IMR-90 (cell line): ENCODE measurements around the gene ARHGAP23. TPM values are rescaled to one million over a fixed set of nuclear protein-coding genes. Genes with fewer than 3 reads are reported as not detected.

ENCODE experiments used
- ATAC-seq: fragments of 200-7000 bp; cut with Tn5 transposase; 2 replicates; pipeline ENCODE4 v1.9.1; 2020; ENCODE audit warnings: low read depth, mild to moderate bottlenecking, moderate library complexity
- BruUV-seq: library from RNA; stranded (reverse); fragments of 400-500 nt; replicated peaks from 2 replicates; lab custom pipeline; 2021; lab: Mats Ljungman, UMichigan
- CTCF ChIA-PET: fragments of 300-600 bp; formaldehyde crosslinking; extraction: SDS; loops from one replicate; lab custom pipeline; 2021; ENCODE audit warnings: antibody characterized with exemption; lab: Yijun Ruan, JAX
- POLR2A ChIA-PET: fragments of 300-600 bp; sonication (Branson Sonifier 250); formaldehyde crosslinking; loops from one replicate; lab custom pipeline; 2022; ENCODE audit warnings: antibody characterized with exemption; ENCODE audit not compliant: unreplicated experiment; lab: Charles Lee
- DNase-seq: peaks from one replicate; pipeline ENCODE4 v3.0.0; 2013
- H2AFZ ChIP-seq: replicated peaks from 2 replicates; pipeline ENCODE3; 2013; ENCODE audit warnings: low read length, mild to moderate bottlenecking; ENCODE audit not compliant: poor library complexity
- H2AK5ac ChIP-seq: 2 replicates; pipeline ENCODE4 v1.6.1; 2013; ENCODE audit warnings: low read depth, low read length, inconsistent platforms
- H2AK9ac ChIP-seq: replicated peaks from 2 replicates; pipeline ENCODE3; 2013; ENCODE audit warnings: mild to moderate bottlenecking, low read depth, low read length, moderate library complexity; ENCODE audit not compliant: poor library complexity
- H2BK120ac ChIP-seq: 2 replicates; pipeline ENCODE4 v1.6.1; 2013; ENCODE audit warnings: low read depth, low read length, inconsistent platforms
- H2BK15ac ChIP-seq: 3 replicates; pipeline ENCODE4 v1.6.1; 2013; ENCODE audit warnings: low read depth, low read length, inconsistent platforms
- H2BK20ac ChIP-seq: 2 replicates; pipeline ENCODE4 v1.6.1; 2013; ENCODE audit warnings: low read depth, mild to moderate bottlenecking, inconsistent platforms, low read length, moderate library complexity
- H2BK5ac ChIP-seq: 2 replicates; pipeline ENCODE4 v1.6.1; 2013; ENCODE audit warnings: mild to moderate bottlenecking, low read depth, low read length, inconsistent platforms; ENCODE audit not compliant: poor library complexity, severe bottlenecking
- H3K14ac ChIP-seq: replicated peaks from 2 replicates; pipeline ENCODE4 v1.6.1; 2013; ENCODE audit warnings: low read depth, low read length, inconsistent platforms
- H3K18ac ChIP-seq: 2 replicates; pipeline ENCODE4 v1.6.1; 2013; ENCODE audit warnings: low read depth, low read length, control low read depth
- H3K23ac ChIP-seq: 2 replicates; pipeline ENCODE4 v1.6.1; 2013; ENCODE audit warnings: low read depth, low read length, inconsistent platforms
- H3K27ac ChIP-seq: 2 replicates; pipeline ENCODE4 v1.5.1; 2013; ENCODE audit warnings: mild to moderate bottlenecking, control low read depth, low read length; ENCODE audit not compliant: insufficient read depth
- H3K27me3 ChIP-seq: 2 replicates; pipeline ENCODE4 v1.6.1; 2013; ENCODE audit warnings: low read length; ENCODE audit not compliant: control insufficient read depth, insufficient read depth
- H3K36me3 ChIP-seq: 2 replicates; pipeline ENCODE4 v1.6.1; 2013; ENCODE audit warnings: low read length, mixed read lengths; ENCODE audit not compliant: control insufficient read depth, insufficient read depth
- H3K4ac ChIP-seq: 2 replicates; pipeline ENCODE4 v1.6.1; 2013; ENCODE audit warnings: low read depth, low read length, inconsistent platforms
- H3K4me1 ChIP-seq: 2 replicates; pipeline ENCODE4 v1.6.1; 2013; ENCODE audit warnings: low read length, mixed read lengths; ENCODE audit not compliant: control insufficient read depth, insufficient read depth
- H3K4me2 ChIP-seq: 2 replicates; pipeline ENCODE4 v1.6.1; 2013; ENCODE audit warnings: low read depth, mild to moderate bottlenecking, control low read depth, low read length, moderate library complexity
- H3K4me3 ChIP-seq: 2 replicates; pipeline ENCODE4 v1.5.1; 2013; ENCODE audit warnings: low read depth, mild to moderate bottlenecking, control low read depth, low read length, moderate library complexity; ENCODE audit not compliant: insufficient read depth
- H3K56ac ChIP-seq: 2 replicates; pipeline ENCODE4 v1.6.1; 2013; ENCODE audit warnings: low read length, inconsistent platforms; ENCODE audit not compliant: insufficient read depth; ENCODE audit errors: extremely low read depth
- H3K79me1 ChIP-seq, 2 experiments: 2 replicates each; pipeline ENCODE4 v1.6.1; 2013; ENCODE audit warnings: low read length in 2 of 2, inconsistent platforms in 1 of 2, low read depth in 1 of 2
- H3K9ac ChIP-seq: 2 replicates; pipeline ENCODE4 v1.6.1; 2013; ENCODE audit warnings: low read depth, low read length, control low read depth
- H3K9me1 ChIP-seq: 2 replicates; pipeline ENCODE4 v1.6.1; 2013; ENCODE audit warnings: low read length, inconsistent platforms; ENCODE audit not compliant: insufficient read depth
- H3K9me3 ChIP-seq: 2 replicates; pipeline ENCODE4 v1.6.1; 2013; ENCODE audit warnings: low read length; ENCODE audit not compliant: control insufficient read depth, insufficient read depth
- H4K20me1 ChIP-seq: 2 replicates; pipeline ENCODE4 v1.6.1; 2013; ENCODE audit warnings: low read length, inconsistent platforms; ENCODE audit not compliant: insufficient read depth
- H4K5ac ChIP-seq: 2 replicates; pipeline ENCODE4 v1.6.1; 2013; ENCODE audit warnings: mild to moderate bottlenecking, low read depth, low read length, control low read depth
- H4K8ac ChIP-seq, 2 experiments: 2 replicates each; pipeline ENCODE4 v1.6.1; 2013; ENCODE audit warnings: low read depth in 2 of 2, low read length in 2 of 2, control low read depth in 1 of 2, inconsistent platforms in 1 of 2
- H4K91ac ChIP-seq: 2 replicates; pipeline ENCODE4 v1.6.1; 2013; ENCODE audit warnings: low read depth, low read length, inconsistent platforms; ENCODE audit not compliant: insufficient read depth
- BHLHE40 ChIP-seq: fragments of 150-350 bp; IDR thresholded peaks from 2 replicates; pipeline ENCODE4 v1.6.1; 2016; ENCODE audit warnings: mild to moderate bottlenecking, low read depth, low read length
- CEBPB ChIP-seq: IDR thresholded peaks from 2 replicates; pipeline ENCODE4 v1.6.1; 2012; ENCODE audit warnings: low read depth, low read length, improper control_type of control experiment
- CHD1 ChIP-seq: IDR thresholded peaks from 2 replicates; pipeline ENCODE4 v1.6.1; 2012; ENCODE audit warnings: low read depth, low read length, improper control_type of control experiment
- FOS ChIP-seq: fragments of 150-350 bp; IDR thresholded peaks from 2 replicates; pipeline ENCODE4 v1.6.1; 2016; ENCODE audit warnings: low read depth, low read length
- MAFK ChIP-seq: IDR thresholded peaks from 2 replicates; pipeline ENCODE4 v1.6.1; 2012; ENCODE audit warnings: low read depth, low read length, improper control_type of control experiment
- MAZ ChIP-seq: IDR thresholded peaks from 2 replicates; pipeline ENCODE4 v1.6.1; 2012; ENCODE audit warnings: low read depth, mild to moderate bottlenecking, low read length, improper control_type of control experiment, moderate library complexity, borderline replicate concordance
- MXI1 ChIP-seq: IDR thresholded peaks from 2 replicates; pipeline ENCODE4 v1.6.1; 2012; ENCODE audit warnings: low read depth, mild to moderate bottlenecking, low read length, moderate library complexity, borderline replicate concordance
- NFE2L2 ChIP-seq: fragments of 150-350 bp; IDR thresholded peaks from 2 replicates; pipeline ENCODE4 v1.6.1; 2016; ENCODE audit warnings: low read depth, mild to moderate bottlenecking, low read length
- POLR2A ChIP-seq: IDR thresholded peaks from 2 replicates; pipeline ENCODE4 v1.6.1; 2012; ENCODE audit warnings: mild to moderate bottlenecking, low read depth, low read length
- RAD21 ChIP-seq: IDR thresholded peaks from 2 replicates; pipeline ENCODE4 v1.6.1; 2012; ENCODE audit warnings: low read length, improper control_type of control experiment
- RCOR1 ChIP-seq: IDR thresholded peaks from 2 replicates; pipeline ENCODE4 v1.6.1; 2012; ENCODE audit warnings: mild to moderate bottlenecking, low read length, improper control_type of control experiment; ENCODE audit not compliant: insufficient replicate concordance
- RFX5 ChIP-seq: IDR thresholded peaks from 2 replicates; pipeline ENCODE4 v1.8.0; 2012; ENCODE audit warnings: low read depth, mild to moderate bottlenecking, low read length, moderate library complexity
- SMC3 ChIP-seq: fragments of 150-350 bp; IDR thresholded peaks from 2 replicates; pipeline ENCODE4 v1.6.1; 2016; ENCODE audit warnings: low read depth, mild to moderate bottlenecking, antibody characterized with exemption, low read length, moderate library complexity
- WGBS, 2 experiments: methylation state at CpG; one replicate each; pipeline versions ENCODE4 v1.1.5 to v1.1.7; 2013; ENCODE audit warnings: missing lambda C conversion rate in 2 of 2; ENCODE audit not compliant: insufficient read length in 1 of 2; ENCODE audit errors: extremely low coverage in 2 of 2; 5-methylcytosine and 5-hydroxymethylcytosine counted together
- dilution Hi-C: fragments of 300-500 bp; cut with HindIII; formaldehyde crosslinking; loops from one replicate; pipeline ENCODE4 v1.14.3; 2018; ENCODE audit warnings: low sequenced_read_pairs; ENCODE audit not compliant: unreplicated experiment
- in situ Hi-C: fragments of 300-500 bp; cut with MboI; formaldehyde crosslinking; loops from 3 replicates; pipeline ENCODE4 v1.14.3; 2019; ENCODE audit warnings: low sequenced_read_pairs, inconsistent platforms, mixed read lengths
- intact Hi-C: fragments of 100-400 bp; cut with micrococcal nuclease; formaldehyde crosslinking; loops from 2 replicates; pipeline ENCODE4 v1.10.0; 2022
- polyA plus RNA-seq, 3 experiments: library from polyadenylated mRNA; depleted of rRNA; stranded (reverse); fragments of >200 nt; gene quantifications; 2 replicates each; pipeline ENCODE4 v1.2.3, GENCODE V29; 2012; ENCODE audit warnings: low replicate concordance in 1 of 3
- total RNA-seq: library from RNA; depleted of rRNA; stranded (reverse); fragments of >200 nt; gene quantifications from 2 replicates; pipeline ENCODE4 v1.2.3, GENCODE V29; 2012
- TF ChIP-seq, protein P1 (sequence below): fragments of 150-350 bp; IDR thresholded peaks from 2 replicates; pipeline ENCODE4 v1.6.1; 2016; ENCODE audit warnings: low read depth, mild to moderate bottlenecking, low read length, moderate library complexity, borderline replicate concordance
- TF ChIP-seq, protein P2 (sequence below): conservative IDR thresholded peaks from 2 replicates; pipeline ENCODE4 v1.5.1; 2012; ENCODE audit warnings: mild to moderate bottlenecking, low read depth, low read length, improper control_type of control experiment
- TF ChIP-seq, protein P3 (sequence below): fragments of 150-350 bp; IDR thresholded peaks from 2 replicates; pipeline ENCODE4 v1.6.1; 2017; ENCODE audit warnings: mild to moderate bottlenecking, antibody characterized with exemption, low read length, low read depth

Gene ARHGAP23
- total and polyA plus RNA-seq, 2 of the 4 experiments (the other 2 are of a cell fraction): 9.3 to 43.3 TPM

DNA sequence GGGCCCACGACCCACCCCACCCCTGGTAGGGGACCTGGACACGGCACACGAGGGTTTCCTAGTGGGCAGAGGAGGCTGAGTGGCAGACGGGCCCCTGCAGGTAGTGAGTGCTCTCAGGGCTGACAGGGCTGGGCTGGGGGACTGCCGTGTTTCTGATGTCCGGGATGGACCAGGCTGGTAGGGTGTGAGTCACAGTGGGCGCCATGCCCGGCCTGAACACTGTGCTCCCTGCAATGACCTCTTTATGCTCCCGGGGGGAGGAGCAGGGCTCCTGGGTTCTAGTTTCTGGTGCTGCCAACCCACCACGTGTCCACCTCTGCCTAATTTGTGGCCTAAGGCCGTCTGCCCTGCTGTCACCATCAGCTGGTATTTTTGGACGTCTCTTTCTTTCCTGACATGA is 26.3 kb downstream of the ARHGAP23 start:
- Histone ChIP-seq H3K36me3 (peaks cover 23% of the 10 kb centered on the region), H4K20me1 (peaks cover 60% of the 10 kb centered on the region)

More for the DNA sequence above, 26.3 kb downstream of the ARHGAP23 start:
- Histone ChIP-seq H3K79me1 (peaks cover 52 to 91% of the 10 kb centered on the region in 2 experiments), H2BK15ac (peak overlapping the region; percentile 84; the same call in 1 of the 3 replicates), H3K27me3 (no peaks in the 10 kb centered on the region), H3K4me3 (peak overlapping the region; percentile 65), H3K4ac (peak overlapping the region; percentile 84), H2BK5ac (peak overlapping the region; percentile 89), H4K8ac (peak overlapping the region; percentile 39 to 76; a peak in 3 of 4 replicates), H2AK9ac (peak overlapping the region; percentile 95), H3K27ac (peak overlapping the region; percentile 90), H4K91ac (peak overlapping the region; percentile 77), H3K56ac (peak overlapping the region; percentile 63), H2BK120ac (peak overlapping the region; percentile 64), H3K4me1 (peaks cover 49% of the 10 kb centered on the region), H3K9ac (peak overlapping the region; percentile 81), H3K23ac (peak overlapping the region; percentile 98), H3K9me1 (peaks cover 42% of the 10 kb centered on the region), H3K4me2 (peak overlapping the region; percentile 94), H3K14ac (peak overlapping the region; percentile 93), H2BK20ac (peak overlapping the region; percentile 59; the same call in 1 of the 2 replicates), H3K9me3 (no peaks in the 10 kb centered on the region), H2AFZ (peak overlapping the region; percentile 67), H4K5ac (peak overlapping the region; percentile 46), H2AK5ac (peak overlapping the region; percentile 98), H3K18ac (peak overlapping the region; percentile 62)
- BruUV-seq: no TSS peak
- CTCF ChIA-PET: no interaction called here
- in situ Hi-C loops (no loop called here), dilution Hi-C loops (no loop called here), intact Hi-C loops (no loop called here)
- 4% methylated on average over 5 of the region's 12 CpGs; no CpG with 5 or more reads in 1 of the 2 experiments for WGBS, 2 experiments
- TF ChIP-seq, protein P1, sequence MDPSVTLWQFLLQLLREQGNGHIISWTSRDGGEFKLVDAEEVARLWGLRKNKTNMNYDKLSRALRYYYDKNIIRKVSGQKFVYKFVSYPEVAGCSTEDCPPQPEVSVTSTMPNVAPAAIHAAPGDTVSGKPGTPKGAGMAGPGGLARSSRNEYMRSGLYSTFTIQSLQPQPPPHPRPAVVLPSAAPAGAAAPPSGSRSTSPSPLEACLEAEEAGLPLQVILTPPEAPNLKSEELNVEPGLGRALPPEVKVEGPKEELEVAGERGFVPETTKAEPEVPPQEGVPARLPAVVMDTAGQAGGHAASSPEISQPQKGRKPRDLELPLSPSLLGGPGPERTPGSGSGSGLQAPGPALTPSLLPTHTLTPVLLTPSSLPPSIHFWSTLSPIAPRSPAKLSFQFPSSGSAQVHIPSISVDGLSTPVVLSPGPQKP: no peak
- TF ChIP-seq, protein P2, sequence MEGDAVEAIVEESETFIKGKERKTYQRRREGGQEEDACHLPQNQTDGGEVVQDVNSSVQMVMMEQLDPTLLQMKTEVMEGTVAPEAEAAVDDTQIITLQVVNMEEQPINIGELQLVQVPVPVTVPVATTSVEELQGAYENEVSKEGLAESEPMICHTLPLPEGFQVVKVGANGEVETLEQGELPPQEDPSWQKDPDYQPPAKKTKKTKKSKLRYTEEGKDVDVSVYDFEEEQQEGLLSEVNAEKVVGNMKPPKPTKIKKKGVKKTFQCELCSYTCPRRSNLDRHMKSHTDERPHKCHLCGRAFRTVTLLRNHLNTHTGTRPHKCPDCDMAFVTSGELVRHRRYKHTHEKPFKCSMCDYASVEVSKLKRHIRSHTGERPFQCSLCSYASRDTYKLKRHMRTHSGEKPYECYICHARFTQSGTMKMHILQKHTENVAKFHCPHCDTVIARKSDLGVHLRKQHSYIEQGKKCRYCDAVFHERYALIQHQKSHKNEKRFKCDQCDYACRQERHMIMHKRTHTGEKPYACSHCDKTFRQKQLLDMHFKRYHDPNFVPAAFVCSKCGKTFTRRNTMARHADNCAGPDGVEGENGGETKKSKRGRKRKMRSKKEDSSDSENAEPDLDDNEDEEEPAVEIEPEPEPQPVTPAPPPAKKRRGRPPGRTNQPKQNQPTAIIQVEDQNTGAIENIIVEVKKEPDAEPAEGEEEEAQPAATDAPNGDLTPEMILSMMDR: no peak
- TF ChIP-seq BHLHE40 (no peak), NFE2L2 (no peak), MXI1 (peak; percentile 76), RAD21 (no peak), MAFK (no peak), SMC3 (no peak), RCOR1 (no peak), CEBPB (no peak), CHD1 (no peak), FOS (peak; percentile 48; the same call in 1 of the 2 replicates), POLR2A (peak; percentile 23; the same call in 1 of the 2 replicates), MAZ (0 out of 2 replicates have a peak, but pooled peaks have one; percentile 40), RFX5 (no peak)
- TF ChIP-seq, protein P3, sequence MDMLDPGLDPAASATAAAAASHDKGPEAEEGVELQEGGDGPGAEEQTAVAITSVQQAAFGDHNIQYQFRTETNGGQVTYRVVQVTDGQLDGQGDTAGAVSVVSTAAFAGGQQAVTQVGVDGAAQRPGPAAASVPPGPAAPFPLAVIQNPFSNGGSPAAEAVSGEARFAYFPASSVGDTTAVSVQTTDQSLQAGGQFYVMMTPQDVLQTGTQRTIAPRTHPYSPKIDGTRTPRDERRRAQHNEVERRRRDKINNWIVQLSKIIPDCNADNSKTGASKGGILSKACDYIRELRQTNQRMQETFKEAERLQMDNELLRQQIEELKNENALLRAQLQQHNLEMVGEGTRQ: peak; percentile 56
- POLR2A ChIA-PET: no interaction called here
- DNase-seq (peak; percentile 80), ATAC-seq (peak; percentile 15)
